Mesendoderm (in vitro differentiated cells): Measurements from ENCODE around the gene IDS. TPM values are rescaled to one million over a fixed set of nuclear protein-coding genes. Genes with fewer than 3 reads are reported as not detected.
"Not testable (repeated sequence)": the region's sequence is repeated elsewhere in the genome, so short reads cannot be mapped to it uniquely, and the experiment has no call there.

Experiments
- DNase-seq: peaks from one replicate; pipeline ENCODE4 v3.0.0; 2013
- H2AK5ac ChIP-seq: 2 replicates; pipeline ENCODE4 v1.6.1; 2013; ENCODE audit warnings: low read length, inconsistent platforms
- H2BK120ac ChIP-seq: 2 replicates; pipeline ENCODE4 v1.6.1; 2013; ENCODE audit warnings: low read depth, mild to moderate bottlenecking, low read length, moderate library complexity, mixed read lengths
- H2BK15ac ChIP-seq: replicated peaks from 2 replicates; pipeline ENCODE4 v1.6.1; 2013; ENCODE audit warnings: low read depth, mild to moderate bottlenecking, moderate library complexity
- H2BK5ac ChIP-seq: 2 replicates; pipeline ENCODE4 v1.6.1; 2013; ENCODE audit warnings: low read length, inconsistent platforms
- H3K18ac ChIP-seq: 2 replicates; pipeline ENCODE4 v1.6.1; 2013; ENCODE audit warnings: mild to moderate bottlenecking, low read length, mixed read lengths
- H3K23ac ChIP-seq: one replicate; pipeline ENCODE4 v1.6.1; 2013; ENCODE audit warnings: low read length
- H3K27ac ChIP-seq: 2 replicates; pipeline ENCODE4 v1.5.1; 2013; ENCODE audit warnings: low read depth, mild to moderate bottlenecking, inconsistent platforms, low read length, moderate library complexity
- H3K27me3 ChIP-seq: 2 replicates; pipeline ENCODE4 v1.6.1; 2013; ENCODE audit warnings: low read length, control low read depth, mild to moderate bottlenecking, inconsistent platforms; ENCODE audit not compliant: insufficient read depth, poor library complexity
- H3K36me3 ChIP-seq: 2 replicates; pipeline ENCODE4 v1.6.1; 2013; ENCODE audit warnings: low read length, inconsistent platforms; ENCODE audit not compliant: control insufficient read depth, insufficient read depth
- H3K4ac ChIP-seq: one replicate; pipeline ENCODE4 v1.6.1; 2013; ENCODE audit warnings: low read depth, mild to moderate bottlenecking, low read length, moderate library complexity
- H3K4me1 ChIP-seq: 2 replicates; pipeline ENCODE4 v1.6.1; 2013; ENCODE audit warnings: low read depth, low read length, inconsistent platforms; ENCODE audit not compliant: control insufficient read depth
- H3K4me2 ChIP-seq: 2 replicates; pipeline ENCODE4 v1.6.1; 2013; ENCODE audit warnings: low read length
- H3K4me3 ChIP-seq: 2 replicates; pipeline ENCODE4 v1.5.1; 2013; ENCODE audit warnings: mild to moderate bottlenecking, low read length
- H3K56ac ChIP-seq: one replicate; pipeline ENCODE4 v1.6.1; 2013; ENCODE audit warnings: low read length
- H3K79me1 ChIP-seq: 2 replicates; pipeline ENCODE4 v1.6.1; 2013; ENCODE audit warnings: low read length, inconsistent platforms
- H3K79me2 ChIP-seq: 2 replicates; pipeline ENCODE4 v1.6.1; 2013; ENCODE audit warnings: mild to moderate bottlenecking, low read length; ENCODE audit not compliant: control insufficient read depth, insufficient read depth
- H3K9ac ChIP-seq: 2 replicates; pipeline ENCODE4 v1.6.1; 2013; ENCODE audit warnings: low read length, inconsistent platforms
- H4K5ac ChIP-seq: one replicate; pipeline ENCODE4 v1.6.1; 2013; ENCODE audit warnings: low read length
- H4K8ac ChIP-seq: one replicate; pipeline ENCODE4 v1.6.1; 2013; ENCODE audit warnings: low read depth, mild to moderate bottlenecking, control low read depth, low read length, moderate library complexity
- WGBS: extraction: QIAGEN DNeasy Blood & Tissue Kit; methylation state at CpG from one replicate; pipeline ENCODE4 v1.1.7; 2013; ENCODE audit warnings: low lambda C conversion rate, missing lambda C conversion rate; ENCODE audit not compliant: insufficient coverage; ENCODE audit errors: extremely low coverage; 5-methylcytosine and 5-hydroxymethylcytosine counted together
- polyA plus RNA-seq, 2 experiments: library from polyadenylated mRNA; stranded (reverse); fragments of 200-250 nt; gene quantifications; one replicate each; pipeline ENCODE4 v1.2.3, GENCODE V29; 2013

The IDS gene, protein sequence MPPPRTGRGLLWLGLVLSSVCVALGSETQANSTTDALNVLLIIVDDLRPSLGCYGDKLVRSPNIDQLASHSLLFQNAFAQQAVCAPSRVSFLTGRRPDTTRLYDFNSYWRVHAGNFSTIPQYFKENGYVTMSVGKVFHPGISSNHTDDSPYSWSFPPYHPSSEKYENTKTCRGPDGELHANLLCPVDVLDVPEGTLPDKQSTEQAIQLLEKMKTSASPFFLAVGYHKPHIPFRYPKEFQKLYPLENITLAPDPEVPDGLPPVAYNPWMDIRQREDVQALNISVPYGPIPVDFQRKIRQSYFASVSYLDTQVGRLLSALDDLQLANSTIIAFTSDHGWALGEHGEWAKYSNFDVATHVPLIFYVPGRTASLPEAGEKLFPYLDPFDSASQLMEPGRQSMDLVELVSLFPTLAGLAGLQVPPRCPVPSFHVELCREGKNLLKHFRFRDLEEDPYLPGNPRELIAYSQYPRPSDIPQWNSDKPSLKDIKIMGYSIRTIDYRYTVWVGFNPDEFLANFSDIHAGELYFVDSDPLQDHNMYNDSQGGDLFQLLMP
- polyA plus RNA-seq (2013, experiment 1 of 2): 15.8 TPM
- 16.3 TPM for polyA plus RNA-seq (2013, experiment 2 of 2)

DNA sequence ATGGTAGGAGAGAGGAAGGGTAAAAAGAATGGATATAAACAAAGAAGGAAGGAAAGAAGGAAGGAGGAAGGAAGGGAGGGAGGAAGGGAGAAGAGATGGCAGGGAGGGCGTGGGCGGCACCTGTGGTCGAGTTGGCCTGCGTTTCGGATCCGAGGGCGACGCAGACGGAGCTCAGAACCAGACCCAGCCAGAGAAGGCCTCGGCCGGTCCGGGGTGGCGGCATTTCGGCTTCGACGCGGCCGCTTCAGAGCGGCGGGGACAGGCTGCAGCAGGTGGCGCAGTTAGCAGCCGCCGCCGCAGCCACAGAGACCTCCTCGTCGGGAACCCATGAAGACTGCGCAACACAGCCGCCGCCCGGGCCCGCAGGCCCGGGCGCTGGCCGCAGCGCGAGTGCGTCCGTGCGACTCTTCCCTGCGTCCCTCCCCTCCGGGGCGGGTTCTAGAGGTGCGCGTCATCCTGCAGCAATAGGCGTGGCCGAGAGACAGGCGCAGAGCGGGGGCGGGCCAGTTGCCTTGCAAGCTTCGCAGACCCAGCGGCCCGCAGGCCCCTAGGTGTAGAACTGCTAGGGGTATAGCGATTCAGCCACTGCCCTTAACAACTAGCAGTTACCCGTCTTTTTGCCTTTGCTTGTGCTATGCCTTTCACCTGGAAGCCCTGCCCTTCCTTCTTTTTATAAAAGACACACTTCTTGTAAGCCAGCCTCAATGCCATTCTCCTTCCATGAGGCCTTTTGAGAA lies at the start of gene IDS:
IDS (minus strand) TSS at position 392 of the 737 bp plus-strand sequence; CDS start at position 223, 169 bp downstream.
- Histone ChIP-seq H2AK5ac (no peak within 1 kb of the TSS), H3K23ac (no peak within 1 kb of the TSS), H3K27me3 (no peaks in the 10 kb centered on the region), H3K79me2 (no peaks in the 10 kb centered on the region), H3K9ac (peak within 1 kb of the TSS; percentile 70), H2BK5ac (no peak within 1 kb of the TSS), H3K4ac (no peak within 1 kb of the TSS), H3K18ac (no peak within 1 kb of the TSS), H3K4me3 (peak within 1 kb of the TSS; percentile 28), H3K4me1 (no peaks in the 10 kb centered on the region), H3K27ac (peak within 1 kb of the TSS; percentile 76), H2BK15ac (no peak within 1 kb of the TSS), H4K8ac (no peak within 1 kb of the TSS), H2BK120ac (no peak within 1 kb of the TSS), H3K36me3 (no peaks in the 10 kb centered on the region), H3K4me2 (peak within 1 kb of the TSS; percentile 13), H4K5ac (no peak within 1 kb of the TSS), H3K79me1 (no peaks in the 10 kb centered on the region), H3K56ac (peak within 1 kb of the TSS; percentile 73)
- no CpG with 5 or more reads among the region's 54 CpGs for WGBS
- peak; percentile 95 for DNase-seq

DNA sequence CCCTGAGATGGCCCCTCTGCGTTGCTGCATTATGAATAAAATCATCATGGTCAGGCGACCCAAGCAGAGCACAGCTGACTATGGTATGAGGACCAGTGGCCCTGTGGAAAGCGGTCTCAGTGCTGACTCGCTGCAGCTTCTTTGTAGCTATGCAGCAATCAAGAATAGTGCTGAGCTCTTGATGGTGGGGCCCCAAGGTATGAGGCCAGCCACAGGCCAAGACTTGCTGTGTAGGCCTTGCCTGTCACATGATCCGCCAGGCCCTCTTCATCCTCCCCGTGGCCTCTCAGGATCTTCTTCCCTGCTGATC lies 46.8 kb upstream of the IDS start:
- no CpG with 5 or more reads among the region's 6 CpGs for WGBS
- H3K79me1 ChIP-seq, H3K4me3 ChIP-seq, H2BK120ac ChIP-seq, H3K36me3 ChIP-seq, H3K18ac ChIP-seq, H3K56ac ChIP-seq, H4K5ac ChIP-seq, H2BK15ac ChIP-seq, H3K4ac ChIP-seq, H3K4me1 ChIP-seq, H2AK5ac ChIP-seq, DNase-seq, H2BK5ac ChIP-seq, H3K9ac ChIP-seq, H3K27ac ChIP-seq, H4K8ac ChIP-seq, H3K79me2 ChIP-seq, H3K23ac ChIP-seq, H3K4me2 ChIP-seq, H3K27me3 ChIP-seq: not testable (repeated sequence)

DNA sequence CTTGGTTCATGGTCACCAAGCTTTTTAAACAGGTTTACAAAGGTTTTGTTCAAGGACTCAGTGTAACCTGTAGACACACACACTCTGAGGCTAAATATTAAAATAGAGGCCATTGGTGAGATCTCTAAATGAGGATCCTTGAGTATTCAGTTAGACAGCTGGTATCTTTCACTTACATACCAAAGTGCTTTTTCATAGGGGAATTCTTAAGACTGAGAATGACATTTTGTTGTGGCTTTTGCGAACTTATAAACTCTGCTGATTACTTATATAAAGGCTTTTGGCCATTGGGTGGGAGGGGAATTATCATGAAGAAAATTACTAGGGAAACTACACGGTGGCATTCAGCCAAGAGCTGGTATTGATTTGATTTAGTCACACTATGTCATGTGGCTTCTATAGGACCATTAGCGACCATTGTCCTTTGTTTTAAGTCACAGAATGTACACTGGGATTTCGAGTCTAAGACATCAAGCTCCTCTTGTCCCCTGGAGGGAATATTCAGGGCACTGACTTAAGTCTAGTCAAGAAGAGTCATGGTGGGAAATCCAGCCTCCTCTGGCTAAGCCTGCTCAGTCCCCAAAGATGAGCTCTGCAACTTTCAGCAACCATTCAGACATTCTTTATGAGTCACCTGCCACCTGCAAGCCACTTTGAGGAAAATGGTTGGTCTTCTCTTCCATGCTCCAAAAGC lies 46.3 kb upstream of the IDS start:
- not testable (repeated sequence) for H3K79me1 ChIP-seq, H3K27me3 ChIP-seq, H3K4me1 ChIP-seq, H4K8ac ChIP-seq, H2BK120ac ChIP-seq, H2BK5ac ChIP-seq, H3K4me3 ChIP-seq, H2AK5ac ChIP-seq, H3K4ac ChIP-seq, DNase-seq, H3K9ac ChIP-seq, H3K18ac ChIP-seq, H3K4me2 ChIP-seq, H3K56ac ChIP-seq, H3K23ac ChIP-seq, H3K27ac ChIP-seq, H2BK15ac ChIP-seq, H3K36me3 ChIP-seq, H3K79me2 ChIP-seq, H4K5ac ChIP-seq
- WGBS: no CpG with 5 or more reads among the region's 4 CpGs

GRCh38 chrX:149550454-149550853 lies 45.3 kb upstream of the IDS start:
- not testable (repeated sequence) for H3K4me2 ChIP-seq, H3K23ac ChIP-seq, H3K18ac ChIP-seq, H3K56ac ChIP-seq, H3K27me3 ChIP-seq, H3K4me3 ChIP-seq, H2BK120ac ChIP-seq, H4K5ac ChIP-seq, H3K79me1 ChIP-seq, H3K36me3 ChIP-seq, H3K4ac ChIP-seq, H4K8ac ChIP-seq, H2BK15ac ChIP-seq, DNase-seq, H2BK5ac ChIP-seq, H3K9ac ChIP-seq, H3K4me1 ChIP-seq, H3K79me2 ChIP-seq, H2AK5ac ChIP-seq, H3K27ac ChIP-seq
- no CpG with 5 or more reads among the region's 1 CpG for WGBS

- H3K23ac ChIP-seq, H3K4ac ChIP-seq, H3K9ac ChIP-seq, H3K18ac ChIP-seq, H2AK5ac ChIP-seq, H3K4me2 ChIP-seq, H3K36me3 ChIP-seq, DNase-seq, H3K27me3 ChIP-seq, H3K4me1 ChIP-seq, H3K79me1 ChIP-seq, H3K79me2 ChIP-seq, H3K27ac ChIP-seq, H2BK120ac ChIP-seq, H3K4me3 ChIP-seq, H4K8ac ChIP-seq, H3K56ac ChIP-seq, H2BK15ac ChIP-seq, H2BK5ac ChIP-seq, H4K5ac ChIP-seq: not testable (repeated sequence)
- no CpG with 5 or more reads among the region's 6 CpGs for WGBS
Observed at GRCh38 chrX:149549701-149550100, 44.6 kb upstream of the IDS start, which contains the start of gene HSFX3. TSS of gene HSFX3 (minus strand) at chrX:149549924. CDS start at chrX:149549852, 72 bp downstream.
